Glomerular visceral epithelial cell (primary cell): ENCODE results near the gene PRRC2B.

Experiments
- DNase-seq: peaks from one replicate; pipeline ENCODE4 v3.0.0-alpha.2; 2016; ENCODE audit errors: extremely low spot score

PRRC2B gene

DNA sequence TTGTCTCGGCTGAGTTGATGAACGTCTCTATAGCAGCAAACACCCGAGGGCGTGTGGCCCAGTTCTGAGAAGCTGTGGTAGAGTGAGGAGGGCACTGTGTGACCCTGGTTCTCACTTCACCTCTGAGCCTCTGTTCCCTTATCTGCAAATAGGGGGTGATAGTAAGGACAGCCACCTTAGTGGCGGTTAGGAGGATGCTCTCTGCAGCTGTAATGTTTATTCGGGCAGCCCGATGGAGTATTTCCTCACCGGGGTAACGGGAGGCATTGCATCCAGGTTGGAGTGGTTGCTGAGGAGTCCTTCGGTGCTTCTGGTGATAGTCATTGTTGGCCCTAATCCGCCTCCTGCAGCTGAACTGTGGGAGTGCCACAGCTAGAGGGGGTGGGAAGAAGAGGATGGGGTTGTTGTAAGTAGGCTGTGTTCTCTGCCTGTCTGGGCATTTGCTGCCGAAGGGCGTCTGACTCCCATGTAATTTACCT, 13.9 kb downstream of the PRRC2B start:
- DNase-seq, result no peak

DNA sequence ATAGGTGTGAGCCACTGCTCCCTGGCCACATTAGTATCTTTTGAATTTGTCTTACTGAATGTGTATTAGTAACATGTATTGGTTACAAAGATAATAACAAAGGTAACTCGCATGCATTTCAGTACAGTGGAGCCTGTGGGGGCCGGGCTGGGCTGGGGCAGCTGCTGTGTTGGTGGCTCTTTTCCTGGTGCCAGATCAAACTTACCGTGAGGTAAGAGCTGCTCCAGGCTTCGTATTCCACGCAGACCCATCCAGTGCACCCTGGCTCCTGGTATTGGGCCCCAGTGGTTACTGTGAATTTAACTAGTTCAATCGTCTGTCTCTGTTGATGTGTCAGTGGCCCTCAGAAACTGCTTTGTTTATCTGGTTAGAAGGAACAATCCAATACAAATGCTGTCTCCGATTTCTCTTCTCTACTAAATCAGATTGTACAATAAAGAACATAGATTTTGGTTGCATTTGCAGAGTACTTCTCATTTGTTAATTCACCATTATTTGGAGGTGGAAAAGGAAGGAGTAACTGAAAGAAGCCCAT, 15.6 kb downstream of the PRRC2B start:
- no peak for DNase-seq

- peak; percentile 51 for DNase-seq
These were observed 16.2 kb downstream of the PRRC2B start for GRCh38 chr9:131410044-131410491.

DNA sequence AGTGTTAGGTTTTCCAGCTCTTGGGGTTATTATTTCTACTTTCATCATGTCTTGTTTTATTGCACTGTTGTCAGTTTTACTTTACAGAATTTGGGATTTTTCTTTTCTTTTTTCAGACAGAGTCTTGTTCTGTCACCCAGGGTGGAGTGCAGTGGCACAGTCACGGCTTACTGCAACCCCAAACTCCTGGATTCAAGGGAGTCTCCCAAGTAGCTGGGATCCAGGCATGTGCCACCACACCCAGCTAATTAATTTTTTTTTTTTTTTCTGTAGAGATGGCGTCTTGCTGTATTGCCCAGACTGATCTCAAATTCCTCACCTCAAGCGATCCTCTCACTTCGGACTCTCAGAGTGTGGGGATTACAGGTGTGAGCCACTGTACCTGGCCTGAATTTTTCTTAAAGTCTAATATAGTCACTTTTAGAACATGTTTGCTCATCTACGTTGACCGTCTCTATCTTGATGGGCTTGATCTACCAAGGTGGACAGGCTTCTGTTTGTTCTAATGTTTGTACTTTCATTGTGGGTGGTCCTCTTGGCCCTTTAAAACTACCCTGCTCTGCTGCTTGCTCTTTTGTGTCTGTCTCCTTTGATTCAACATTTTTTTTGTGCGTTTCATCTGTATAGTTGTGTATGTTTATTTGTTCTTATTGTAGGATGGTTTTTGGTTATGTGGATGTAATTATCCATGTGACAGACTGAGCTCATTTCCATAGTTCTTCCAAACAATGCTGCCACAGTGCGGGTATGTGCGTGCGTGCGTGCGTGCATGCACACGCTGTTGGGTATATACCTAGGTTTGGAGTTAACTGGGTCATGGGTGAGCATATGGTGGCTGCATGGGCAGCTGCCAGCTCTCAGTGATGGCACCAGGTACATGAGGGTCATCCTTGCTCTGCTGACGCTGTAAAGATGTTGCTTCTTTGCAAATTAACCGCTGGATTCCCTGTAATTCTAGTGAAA, 18.1 kb downstream of the PRRC2B start:
- no peak for DNase-seq

GRCh38 chr9:131416509-131416908, 22.6 kb downstream of the PRRC2B start:
- no peak for DNase-seq

DNA sequence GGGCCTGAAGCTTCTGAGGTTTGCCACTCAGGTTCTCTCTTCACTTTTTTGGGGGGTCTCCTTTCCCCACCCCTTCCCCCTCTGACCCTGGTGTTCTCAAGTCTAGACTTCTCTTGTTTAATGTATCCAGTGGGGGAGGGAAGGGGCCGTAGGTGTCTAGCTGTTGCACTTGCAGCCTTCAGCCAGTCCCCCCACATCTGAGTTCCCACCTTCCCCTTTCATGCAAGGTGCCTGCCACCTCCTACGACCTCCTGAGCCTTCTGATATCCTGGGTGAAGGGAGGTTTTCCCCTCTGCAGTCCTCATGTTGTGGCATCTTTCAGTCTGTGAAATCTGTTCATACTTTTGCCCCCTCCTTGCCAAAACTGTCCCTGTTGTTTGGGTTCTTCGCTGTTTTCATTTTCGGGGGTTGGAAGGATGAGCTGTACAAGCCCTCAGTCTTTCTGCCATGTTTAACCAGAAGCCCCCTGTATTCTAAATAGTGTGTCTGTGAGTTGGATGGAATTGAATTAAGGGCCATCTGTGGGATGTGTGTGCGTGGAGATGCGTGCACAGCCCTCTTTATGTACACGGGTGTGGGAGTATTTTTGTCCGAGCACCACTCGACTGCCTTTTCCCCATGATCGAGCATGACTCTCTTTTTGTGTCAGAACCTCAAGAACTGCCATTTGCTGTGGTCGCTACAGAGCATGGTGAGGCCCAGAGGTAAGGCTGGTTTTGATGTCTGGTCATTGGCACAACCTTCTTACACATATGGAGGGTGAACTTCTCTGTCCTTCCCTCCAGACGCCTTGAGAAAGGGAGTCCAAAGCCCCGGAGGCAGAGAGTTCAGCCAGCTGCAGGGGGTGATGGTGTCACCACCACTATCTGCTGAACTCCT, 23.6 kb downstream of the PRRC2B start:
- DNase-seq, result no peak

DNA sequence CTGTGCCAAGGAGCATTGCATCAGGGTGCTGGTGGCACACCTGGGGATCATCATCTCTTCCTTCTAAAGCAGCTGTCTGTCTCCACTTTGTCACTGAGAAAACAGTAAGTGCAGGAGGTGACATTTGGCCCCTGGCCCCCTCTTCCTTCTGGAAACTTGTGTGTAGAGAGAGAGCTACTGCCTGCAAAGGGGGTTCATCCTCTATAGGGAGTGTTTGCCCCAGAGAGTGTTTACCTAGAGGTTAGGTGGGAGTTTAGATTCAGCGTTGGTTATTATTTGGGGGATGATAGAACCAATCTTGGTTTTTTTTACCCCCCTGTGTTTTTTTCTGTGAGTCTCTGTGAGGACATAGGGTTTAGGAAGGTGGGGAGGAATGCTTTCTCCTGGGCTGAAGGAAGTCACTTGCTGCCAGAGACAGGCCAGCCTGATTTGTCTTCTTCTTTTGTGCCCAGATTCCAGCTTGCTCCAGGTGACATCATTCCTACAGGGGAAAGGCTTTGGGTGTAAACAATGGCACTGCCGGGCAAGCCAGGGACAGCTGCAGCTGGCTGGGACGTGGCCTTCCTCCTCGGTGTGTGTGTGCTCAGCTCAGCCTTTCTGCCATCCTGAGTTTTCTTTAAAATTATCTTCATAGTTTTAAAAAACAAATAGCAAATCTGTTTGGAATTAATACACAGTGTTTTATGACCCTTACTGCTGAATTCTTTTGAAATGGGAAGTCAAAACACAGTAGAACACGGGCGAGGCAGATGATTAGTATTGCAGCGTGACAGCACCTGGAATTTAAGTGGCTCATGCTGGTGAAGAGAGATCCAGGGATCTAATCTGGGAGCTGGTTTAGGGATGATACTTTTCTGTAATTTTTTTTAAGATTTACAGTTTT, 24.5 kb downstream of the PRRC2B start:
- DNase-seq, result peak; percentile 25

DNA sequence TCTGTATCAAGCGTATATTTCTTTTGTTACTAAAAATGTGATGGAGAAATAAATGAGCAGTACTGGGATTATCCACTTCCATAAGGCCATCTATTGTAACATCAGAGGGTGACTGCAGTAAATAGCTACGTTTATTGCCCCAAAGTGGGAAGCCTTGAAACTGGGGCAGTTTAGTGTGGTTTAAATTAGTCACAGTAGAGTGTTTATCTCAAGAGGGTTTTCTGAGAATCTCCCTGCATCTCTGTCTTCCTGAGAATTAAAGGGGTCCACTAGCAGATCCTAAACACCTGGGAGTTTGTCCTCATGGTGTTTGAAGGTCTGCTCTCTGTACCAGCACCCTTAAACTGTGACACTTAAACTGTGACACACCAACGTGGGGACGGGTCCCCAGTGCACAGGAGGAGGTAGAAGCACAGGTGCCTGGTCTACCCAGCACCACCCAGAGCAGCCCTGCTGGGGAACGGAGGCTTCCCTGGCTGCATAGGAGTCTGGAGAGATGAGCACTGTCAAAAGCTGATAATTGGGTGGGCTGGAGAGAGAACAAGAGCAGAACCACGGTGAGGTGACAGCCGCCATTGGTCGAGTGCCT, 25.2 kb downstream of the PRRC2B start:
- DNase-seq, result no peak

GRCh38 chr9:131419716-131420115, 25.8 kb downstream of the PRRC2B start:
- DNase-seq, result no peak

DNA sequence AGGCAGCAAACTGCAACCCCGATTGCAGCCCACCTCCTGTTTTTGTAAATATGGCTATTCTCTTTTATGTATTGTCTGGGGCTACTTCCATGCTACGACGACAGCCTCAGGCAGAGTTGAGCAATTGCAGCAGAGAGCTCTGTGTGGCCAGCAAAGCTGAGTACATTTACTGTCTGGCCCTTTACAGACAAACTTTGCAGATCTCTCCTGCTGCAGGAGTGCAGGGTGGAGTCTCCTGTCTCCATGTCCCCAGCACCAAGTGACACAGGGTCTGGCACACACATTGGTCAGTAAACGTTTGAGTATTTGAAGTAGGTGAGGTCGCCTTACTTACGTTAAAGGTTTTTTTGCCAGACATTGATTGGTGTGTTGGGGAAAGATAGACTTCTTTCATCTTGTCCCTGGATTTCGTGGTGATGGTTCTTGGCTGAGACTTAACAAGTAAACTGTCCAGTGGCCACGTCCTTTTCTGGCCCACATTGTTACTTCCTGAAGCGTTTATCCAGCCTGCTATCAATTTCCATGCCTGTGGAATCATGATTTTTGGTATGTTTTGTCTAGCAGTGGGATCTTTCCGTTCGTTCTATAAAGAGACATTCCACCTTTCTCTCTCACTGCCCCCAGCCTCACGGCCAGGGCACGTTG, 27.2 kb downstream of the PRRC2B start:
- no peak for DNase-seq

- no peak for DNase-seq
These were observed 27.8 kb downstream of the PRRC2B start for GRCh38 chr9:131421691-131422090.

- peak; percentile 65 for DNase-seq
These were observed 28.4 kb downstream of the PRRC2B start for GRCh38 chr9:131422241-131422792.

DNA sequence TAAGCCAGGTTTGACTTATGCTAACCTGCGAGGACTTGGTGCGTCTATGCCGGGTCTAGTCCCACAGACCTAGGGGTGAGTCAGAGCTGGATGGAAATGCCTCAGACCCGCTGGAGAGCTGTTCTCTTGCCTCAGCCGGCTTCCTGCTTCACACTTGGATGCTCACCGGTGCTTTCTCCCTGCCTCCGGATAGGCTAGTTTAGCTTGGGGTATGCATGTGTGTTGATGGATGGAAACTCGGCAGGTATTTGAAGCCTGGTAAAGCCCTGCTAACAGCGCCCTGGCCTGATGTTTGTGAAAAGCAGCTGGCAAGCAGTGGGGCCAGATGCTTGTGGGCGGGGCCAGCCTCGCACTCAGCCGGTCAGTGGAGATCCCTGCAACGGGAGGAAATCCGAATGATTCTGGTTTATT, 29.3 kb downstream of the PRRC2B start:
- DNase-seq, result peak; percentile 98

- DNase-seq, result no peak
These were observed 32.7 kb downstream of the PRRC2B start for GRCh38 chr9:131426545-131426944.

DNA sequence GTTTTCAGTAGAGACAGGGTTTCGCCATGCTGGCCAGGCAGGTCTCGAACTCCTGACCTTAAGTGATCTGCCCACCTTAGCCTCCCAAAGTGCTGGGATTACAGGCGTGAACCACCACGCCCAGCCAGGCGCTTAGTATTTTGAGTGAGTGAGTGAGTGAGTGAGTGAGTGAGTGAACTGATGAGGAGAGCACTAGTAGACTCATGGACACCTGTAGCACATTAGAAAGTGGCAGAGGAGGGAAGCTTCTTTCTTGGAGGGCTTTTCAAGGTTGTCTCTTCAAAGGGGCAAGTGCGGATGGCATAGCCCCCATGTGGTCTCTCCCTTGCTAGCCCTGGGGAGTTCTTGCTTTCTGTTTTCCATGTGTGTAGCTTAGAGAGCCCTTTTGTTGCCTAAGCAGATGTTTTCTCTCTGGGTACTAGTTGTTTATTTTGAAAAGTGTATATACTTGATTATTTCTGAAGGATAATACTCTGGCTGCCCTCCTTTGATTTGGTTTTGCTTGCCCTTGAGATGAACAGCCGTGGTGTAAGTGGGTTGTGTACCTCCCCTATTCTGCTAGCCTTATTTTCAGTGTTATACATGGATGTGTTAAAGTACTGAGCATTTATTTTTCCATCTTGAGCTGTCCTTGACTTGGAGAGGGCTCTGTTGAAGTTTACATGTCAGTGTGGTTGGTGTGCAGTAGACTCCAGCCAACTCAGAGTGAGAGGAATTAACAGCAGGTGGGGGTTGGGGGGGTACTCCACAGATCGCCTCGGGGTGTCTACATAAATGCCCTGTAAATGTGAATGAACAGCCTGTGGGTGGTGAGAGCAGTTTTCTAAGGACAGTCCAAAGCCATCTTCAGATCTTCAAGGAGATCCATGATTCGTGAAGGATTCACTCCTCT, 35.5 kb downstream of the PRRC2B start:
- no peak for DNase-seq

- no peak for DNase-seq
These were observed 38.2 kb downstream of the PRRC2B start for GRCh38 chr9:131432050-131432449.

DNA sequence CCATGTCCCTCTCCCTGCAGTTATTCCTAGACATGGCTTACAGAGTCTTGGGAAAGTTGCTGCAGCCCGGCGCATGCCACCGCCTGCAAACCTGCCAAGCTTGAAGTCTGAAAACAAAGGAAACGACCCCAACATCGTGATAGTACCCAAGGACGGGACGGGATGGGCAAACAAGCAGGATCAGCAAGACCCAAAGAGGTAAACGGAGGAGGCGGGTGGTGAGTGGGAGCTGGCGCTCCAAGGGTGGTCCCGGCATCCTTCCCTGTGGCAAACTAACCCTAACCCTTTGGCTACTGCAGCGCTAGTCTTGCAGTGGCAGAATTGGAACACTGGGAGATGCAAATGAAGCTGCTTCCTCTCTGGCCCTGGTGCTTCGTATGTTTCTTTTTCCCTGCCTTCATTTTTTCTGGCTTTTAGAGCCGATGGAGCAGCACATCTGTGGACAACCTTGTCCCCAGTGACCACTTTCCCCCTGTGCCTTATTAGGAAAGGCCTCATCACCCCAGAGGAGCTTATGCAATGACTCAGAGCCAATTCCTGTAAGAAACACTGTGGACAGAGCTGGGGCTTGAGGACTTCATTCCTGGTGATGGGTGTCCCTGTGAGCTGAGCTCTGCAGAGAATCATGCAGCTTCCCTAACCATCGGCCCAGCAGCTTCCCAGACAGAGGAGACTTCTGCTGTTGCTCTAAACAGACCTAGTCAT, 38.9 kb downstream of the PRRC2B start:
- peak; percentile 61 for DNase-seq

GRCh38 chr9:131433302-131433854, 39.5 kb downstream of the PRRC2B start:
- DNase-seq, result no peak
